ENCODE results near the gene PIGK. TPM values are rescaled to one million over a fixed set of nuclear protein-coding genes. Genes with fewer than 3 reads are reported as not detected.

Gene PIGK
- total RNA-seq, 1 donor from 2014 or later, result 28.6 TPM

DNA sequence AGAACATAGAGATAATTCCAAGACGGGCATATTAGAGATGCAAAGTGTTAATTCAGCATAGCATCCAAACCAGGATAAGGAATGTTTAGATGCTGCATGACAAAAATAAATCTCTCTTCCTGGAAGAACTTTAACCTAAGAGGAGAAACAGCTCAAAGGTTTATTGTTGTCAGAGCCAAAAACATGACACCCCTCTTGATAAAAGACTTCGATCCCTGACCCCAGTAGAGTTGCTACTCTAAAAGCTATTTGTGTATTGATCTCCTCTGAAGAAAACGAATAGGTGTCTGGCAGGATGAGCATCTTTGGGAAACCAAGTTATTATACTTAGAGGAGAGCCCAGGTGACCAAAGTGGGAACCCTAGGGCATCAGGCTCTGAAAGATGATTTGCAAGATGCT lies 158.1 kb downstream of the PIGK start:
- FAIRE-seq (no peak), DNase-seq (ENCODE audit: low read depth) (no peak)
- Histone ChIP-seq H3K27ac (ENCODE audit: low read depth, low read length) (no peak overlapping the region), H4K20me1 (ENCODE audit: insufficient read depth, low read length) (no peaks in the 10 kb centered on the region), H3K79me2 (ENCODE audit: insufficient read depth, low read length) (no peaks in the 10 kb centered on the region), H3K4me2 (ENCODE audit: low read length) (no peak overlapping the region), H3K4me3 (ENCODE audit: insufficient read depth, low read depth, low read length) (no peak overlapping the region), H3K4me1 (ENCODE audit: insufficient read depth, low read length) (no peaks in the 10 kb centered on the region), H2AFZ (ENCODE audit: low read depth, low read length) (no peak overlapping the region), H3K9ac (ENCODE audit: low read length) (no peak overlapping the region), H3K9me3 (ENCODE audit: insufficient read depth, low read depth, low read length) (no peaks in the 10 kb centered on the region), H3K36me3 (ENCODE audit: insufficient read depth, low read length) (no peaks in the 10 kb centered on the region), H3K27me3 (ENCODE audit: insufficient read depth, low read length) (no peaks in the 10 kb centered on the region)
- Mint-ChIP-seq H3K27ac (ENCODE audit: unreplicated experiment) (no peak overlapping the region), H3K4me1 (ENCODE audit: low read depth, unreplicated experiment) (no peaks in the 10 kb centered on the region), H3K36me3 (ENCODE audit: low read depth, unreplicated experiment) (no peaks in the 10 kb centered on the region), H3K9me3 (ENCODE audit: unreplicated experiment) (no peaks in the 10 kb centered on the region), H3K4me3 (ENCODE audit: unreplicated experiment) (no peak overlapping the region), H3K27me3 (ENCODE audit: low read depth, unreplicated experiment) (peaks cover 3% of the 10 kb centered on the region)
- TF ChIP-seq, protein P1, sequence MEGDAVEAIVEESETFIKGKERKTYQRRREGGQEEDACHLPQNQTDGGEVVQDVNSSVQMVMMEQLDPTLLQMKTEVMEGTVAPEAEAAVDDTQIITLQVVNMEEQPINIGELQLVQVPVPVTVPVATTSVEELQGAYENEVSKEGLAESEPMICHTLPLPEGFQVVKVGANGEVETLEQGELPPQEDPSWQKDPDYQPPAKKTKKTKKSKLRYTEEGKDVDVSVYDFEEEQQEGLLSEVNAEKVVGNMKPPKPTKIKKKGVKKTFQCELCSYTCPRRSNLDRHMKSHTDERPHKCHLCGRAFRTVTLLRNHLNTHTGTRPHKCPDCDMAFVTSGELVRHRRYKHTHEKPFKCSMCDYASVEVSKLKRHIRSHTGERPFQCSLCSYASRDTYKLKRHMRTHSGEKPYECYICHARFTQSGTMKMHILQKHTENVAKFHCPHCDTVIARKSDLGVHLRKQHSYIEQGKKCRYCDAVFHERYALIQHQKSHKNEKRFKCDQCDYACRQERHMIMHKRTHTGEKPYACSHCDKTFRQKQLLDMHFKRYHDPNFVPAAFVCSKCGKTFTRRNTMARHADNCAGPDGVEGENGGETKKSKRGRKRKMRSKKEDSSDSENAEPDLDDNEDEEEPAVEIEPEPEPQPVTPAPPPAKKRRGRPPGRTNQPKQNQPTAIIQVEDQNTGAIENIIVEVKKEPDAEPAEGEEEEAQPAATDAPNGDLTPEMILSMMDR (IDR thresholded peaks at IDR 0.05; ENCODE audit: insufficient read depth, low read depth, low read length), result no peak
- TF ChIP-seq EZH2 (IDR thresholded peaks at IDR 0.05; ENCODE audit: insufficient read depth, low read length), result no peak

DNA sequence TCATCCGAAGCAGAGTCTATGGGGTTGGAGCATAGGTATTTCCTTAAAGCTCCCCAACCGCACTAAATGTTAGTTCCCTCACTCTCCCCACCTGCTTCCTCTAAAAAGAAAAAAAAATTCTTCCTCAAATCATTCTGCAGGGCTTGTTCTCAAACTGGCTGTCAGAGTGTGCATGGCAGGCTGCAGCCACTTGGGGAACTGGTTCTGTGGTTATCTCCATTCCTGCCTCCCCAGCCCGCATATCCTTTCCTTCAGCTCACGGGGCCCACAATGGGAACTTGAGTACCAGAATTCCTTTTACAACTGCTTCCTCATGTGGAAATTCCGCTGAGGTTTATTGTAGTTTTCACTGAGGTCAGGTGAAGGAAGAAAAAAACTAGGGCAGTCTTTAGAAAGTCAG lies 159.2 kb downstream of the PIGK start:
- FAIRE-seq (no peak), DNase-seq (ENCODE audit: low read depth) (no peak)
- H3K27me3 ChIP-seq (ENCODE audit: insufficient read depth, low read length), result no peaks in the 10 kb centered on the region
- H3K79me2 ChIP-seq (ENCODE audit: insufficient read depth, low read length), result no peaks in the 10 kb centered on the region
- no peak overlapping the region for H3K4me3 ChIP-seq (ENCODE audit: insufficient read depth, low read depth, low read length)
- no peak overlapping the region for H3K27ac Mint-ChIP-seq (ENCODE audit: unreplicated experiment)
- no peaks in the 10 kb centered on the region for H4K20me1 ChIP-seq (ENCODE audit: insufficient read depth, low read length)
- H3K27me3 Mint-ChIP-seq (ENCODE audit: low read depth, unreplicated experiment), result peaks cover 3% of the 10 kb centered on the region
- no peaks in the 10 kb centered on the region for H3K36me3 Mint-ChIP-seq (ENCODE audit: low read depth, unreplicated experiment)
- H3K4me3 Mint-ChIP-seq (ENCODE audit: unreplicated experiment), result no peak overlapping the region
- H3K4me2 ChIP-seq (ENCODE audit: low read length), result no peak overlapping the region
- H3K27ac ChIP-seq (ENCODE audit: low read depth, low read length), result no peak overlapping the region
- no peak overlapping the region for H3K9ac ChIP-seq (ENCODE audit: low read length)
- H3K9me3 ChIP-seq (ENCODE audit: insufficient read depth, low read depth, low read length), result no peaks in the 10 kb centered on the region
- no peaks in the 10 kb centered on the region for H3K4me1 ChIP-seq (ENCODE audit: insufficient read depth, low read length)
- no peak for TF ChIP-seq EZH2 (IDR thresholded peaks at IDR 0.05; ENCODE audit: insufficient read depth, low read length)
- TF ChIP-seq, protein P1 (IDR thresholded peaks at IDR 0.05; ENCODE audit: insufficient read depth, low read depth, low read length), result no peak
- H3K4me1 Mint-ChIP-seq (ENCODE audit: low read depth, unreplicated experiment), result no peaks in the 10 kb centered on the region
- H2AFZ ChIP-seq (ENCODE audit: low read depth, low read length), result no peak overlapping the region
- H3K36me3 ChIP-seq (ENCODE audit: insufficient read depth, low read length), result no peaks in the 10 kb centered on the region
- no peaks in the 10 kb centered on the region for H3K9me3 Mint-ChIP-seq (ENCODE audit: unreplicated experiment)

DNA sequence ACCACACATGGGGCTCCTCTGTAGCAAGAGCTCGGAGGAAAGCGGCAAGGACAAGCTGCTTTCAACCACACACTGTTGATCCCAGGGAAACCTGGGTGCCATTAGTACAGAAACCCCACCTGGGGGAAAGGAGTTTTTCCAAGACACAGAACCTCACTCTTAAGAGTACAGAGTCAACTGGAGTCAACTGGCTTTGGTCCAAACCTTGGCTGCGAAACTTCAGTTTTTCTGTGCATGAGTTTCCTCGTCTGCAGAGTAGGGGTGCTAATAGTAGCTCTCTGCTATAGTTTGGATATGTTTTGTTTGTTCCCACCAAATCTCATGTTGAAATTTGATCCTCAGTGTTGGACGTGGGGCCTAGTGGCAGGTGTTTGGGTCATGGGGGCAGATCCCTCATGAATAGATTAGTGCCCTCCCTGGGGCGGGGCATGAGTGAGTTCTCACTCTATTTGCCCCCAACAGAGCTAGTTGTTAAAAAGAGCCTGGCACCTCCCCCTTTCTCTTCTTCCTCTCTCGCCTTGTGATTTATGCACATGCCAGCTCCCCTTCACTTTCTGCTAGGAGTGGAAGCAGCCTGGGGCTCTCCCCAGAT lies 161.1 kb downstream of the PIGK start:
- no peak overlapping the region for H3K27ac ChIP-seq (ENCODE audit: low read depth, low read length)
- H4K20me1 ChIP-seq (ENCODE audit: insufficient read depth, low read length), result no peaks in the 10 kb centered on the region
- no peaks in the 10 kb centered on the region for H3K4me1 Mint-ChIP-seq (ENCODE audit: low read depth, unreplicated experiment)
- no peaks in the 10 kb centered on the region for H3K9me3 Mint-ChIP-seq (ENCODE audit: unreplicated experiment)
- no peaks in the 10 kb centered on the region for H3K4me1 ChIP-seq (ENCODE audit: insufficient read depth, low read length)
- H3K9me3 ChIP-seq (ENCODE audit: insufficient read depth, low read depth, low read length), result no peaks in the 10 kb centered on the region
- H3K27me3 Mint-ChIP-seq (ENCODE audit: low read depth, unreplicated experiment), result peaks cover 3% of the 10 kb centered on the region
- TF ChIP-seq, protein P1 (IDR thresholded peaks at IDR 0.05; ENCODE audit: insufficient read depth, low read depth, low read length), result no peak
- no peak for TF ChIP-seq EZH2 (IDR thresholded peaks at IDR 0.05; ENCODE audit: insufficient read depth, low read length)
- no peak overlapping the region for H2AFZ ChIP-seq (ENCODE audit: low read depth, low read length)
- FAIRE-seq (no peak), DNase-seq (ENCODE audit: low read depth) (no peak)
- no peaks in the 10 kb centered on the region for H3K79me2 ChIP-seq (ENCODE audit: insufficient read depth, low read length)
- H3K4me2 ChIP-seq (ENCODE audit: low read length), result no peak overlapping the region
- H3K36me3 Mint-ChIP-seq (ENCODE audit: low read depth, unreplicated experiment), result no peaks in the 10 kb centered on the region
- no peak overlapping the region for H3K4me3 ChIP-seq (ENCODE audit: insufficient read depth, low read depth, low read length)
- H3K9ac ChIP-seq (ENCODE audit: low read length), result no peak overlapping the region
- H3K27ac Mint-ChIP-seq (ENCODE audit: unreplicated experiment), result no peak overlapping the region
- H3K27me3 ChIP-seq (ENCODE audit: insufficient read depth, low read length), result no peaks in the 10 kb centered on the region
- no peak overlapping the region for H3K4me3 Mint-ChIP-seq (ENCODE audit: unreplicated experiment)
- H3K36me3 ChIP-seq (ENCODE audit: insufficient read depth, low read length), result no peaks in the 10 kb centered on the region
